ENCODE data around the gene BIRC6. TPM values are rescaled to one million over a fixed set of nuclear protein-coding genes. Genes with fewer than 3 reads are reported as not detected.

The BIRC6 gene
- total RNA-seq, 1 experiment from 2014 or later: 96.7 TPM

DNA sequence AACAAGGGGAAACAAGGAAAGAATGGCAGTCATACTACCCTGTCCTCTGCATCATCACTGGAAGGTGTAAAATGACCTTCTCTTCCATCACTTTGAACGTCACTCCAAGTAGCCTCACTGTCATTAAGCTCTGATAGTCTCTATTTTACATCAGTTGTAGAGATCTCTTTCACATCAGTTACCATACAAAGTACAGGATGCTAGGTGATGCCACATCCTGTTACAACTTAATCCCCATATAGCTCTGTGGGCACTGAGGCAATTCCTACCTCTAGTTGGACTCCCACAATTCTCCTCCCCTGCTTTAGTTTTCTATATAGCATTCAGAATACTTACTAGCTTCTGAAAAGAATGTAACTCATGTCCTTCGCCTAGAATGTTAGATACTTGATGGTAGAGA, 215.9 kb downstream of the BIRC6 start:
- ChIA-PET POLR2A (no interaction called here), CTCF (no interaction called here)

DNA sequence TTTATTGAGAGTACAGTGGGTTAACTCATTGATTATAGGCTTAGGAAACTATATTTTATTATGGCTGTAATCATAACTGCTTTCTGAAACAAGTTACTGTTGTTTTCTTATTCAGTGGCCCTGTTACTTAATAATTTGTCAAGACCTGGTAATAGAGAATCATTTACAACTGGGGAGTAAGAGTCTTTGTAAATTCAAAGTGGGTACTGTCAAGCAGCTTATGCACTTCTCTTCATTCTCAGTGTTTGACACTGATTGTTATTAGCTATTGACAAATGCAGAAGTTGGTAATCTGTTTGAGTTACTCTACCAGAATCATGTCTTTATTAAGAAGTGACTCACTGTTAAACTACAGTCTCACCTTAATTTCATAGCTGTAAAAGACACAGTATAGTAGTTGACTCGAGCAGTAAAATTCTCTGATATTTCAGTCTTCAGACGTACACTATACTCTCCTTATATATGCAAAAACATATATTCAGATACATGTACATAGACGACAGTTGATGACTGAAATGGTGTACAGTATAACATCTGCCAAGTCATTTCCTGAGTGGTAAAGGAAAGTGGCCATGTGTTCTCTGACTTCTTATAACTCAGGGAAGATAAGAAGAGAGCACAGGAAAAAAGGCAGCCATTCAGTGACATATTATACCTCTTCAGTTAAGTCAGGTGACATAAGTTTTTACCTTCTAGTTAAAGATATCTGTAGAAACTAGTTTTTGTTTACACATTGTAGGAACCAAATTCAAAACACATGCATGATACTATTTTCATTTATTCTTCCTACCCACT, 235.0 kb downstream of the BIRC6 start:
- no peak for DNase-seq
- no peaks in the 10 kb centered on the region for H3K9me3 Mint-ChIP-seq (ENCODE audit: unreplicated experiment)
- Histone ChIP-seq H3K4me3 (ENCODE audit: low read depth, low read length) (no peak overlapping the region), H3K27me3 (replicated peaks; ENCODE audit: control insufficient read depth, insufficient read depth, low read length) (no peaks in the 10 kb centered on the region), H3K9me3 (no peaks in the 10 kb centered on the region), H3K4me1 (no peaks in the 10 kb centered on the region), H3K36me3 (ENCODE audit: control insufficient read depth, insufficient read depth, low read length) (no peaks in the 10 kb centered on the region)
- no peaks in the 10 kb centered on the region for H3K27me3 Mint-ChIP-seq (ENCODE audit: insufficient read depth, unreplicated experiment)
- H3K4me3 Mint-ChIP-seq (ENCODE audit: unreplicated experiment): no peak overlapping the region
- H3K27ac Mint-ChIP-seq (ENCODE audit: unreplicated experiment): no peak overlapping the region
- ChIA-PET CTCF (no interaction called here), POLR2A (no interaction called here)
- peaks cover 37% of the 10 kb centered on the region for H3K36me3 Mint-ChIP-seq (ENCODE audit: insufficient read depth, unreplicated experiment)
- BruUV-seq (replicated peaks): no TSS peak
- TF ChIP-seq, protein P1, sequence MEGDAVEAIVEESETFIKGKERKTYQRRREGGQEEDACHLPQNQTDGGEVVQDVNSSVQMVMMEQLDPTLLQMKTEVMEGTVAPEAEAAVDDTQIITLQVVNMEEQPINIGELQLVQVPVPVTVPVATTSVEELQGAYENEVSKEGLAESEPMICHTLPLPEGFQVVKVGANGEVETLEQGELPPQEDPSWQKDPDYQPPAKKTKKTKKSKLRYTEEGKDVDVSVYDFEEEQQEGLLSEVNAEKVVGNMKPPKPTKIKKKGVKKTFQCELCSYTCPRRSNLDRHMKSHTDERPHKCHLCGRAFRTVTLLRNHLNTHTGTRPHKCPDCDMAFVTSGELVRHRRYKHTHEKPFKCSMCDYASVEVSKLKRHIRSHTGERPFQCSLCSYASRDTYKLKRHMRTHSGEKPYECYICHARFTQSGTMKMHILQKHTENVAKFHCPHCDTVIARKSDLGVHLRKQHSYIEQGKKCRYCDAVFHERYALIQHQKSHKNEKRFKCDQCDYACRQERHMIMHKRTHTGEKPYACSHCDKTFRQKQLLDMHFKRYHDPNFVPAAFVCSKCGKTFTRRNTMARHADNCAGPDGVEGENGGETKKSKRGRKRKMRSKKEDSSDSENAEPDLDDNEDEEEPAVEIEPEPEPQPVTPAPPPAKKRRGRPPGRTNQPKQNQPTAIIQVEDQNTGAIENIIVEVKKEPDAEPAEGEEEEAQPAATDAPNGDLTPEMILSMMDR (IDR thresholded peaks at IDR 0.05; ENCODE audit: insufficient read depth in 1 of 2, low read depth in 1 of 2, low read length in 1 of 2, severe bottlenecking in 1 of 2, unreplicated experiment in 1 of 2): no peak
- no peaks in the 10 kb centered on the region for H3K4me1 Mint-ChIP-seq (ENCODE audit: low read depth, unreplicated experiment)
- intact Hi-C loops (cut with micrococcal nuclease; ENCODE audit: unreplicated experiment): no loop called here

More for the DNA sequence above, 215.9 kb downstream of the BIRC6 start:
- H3K4me1 Mint-ChIP-seq (ENCODE audit: low read depth, unreplicated experiment): peaks cover 19% of the 10 kb centered on the region
- H3K36me3 ChIP-seq (ENCODE audit: control insufficient read depth, insufficient read depth, low read length): no peaks in the 10 kb centered on the region
- no peaks in the 10 kb centered on the region for H3K9me3 Mint-ChIP-seq (ENCODE audit: unreplicated experiment)
- intact Hi-C loops (cut with micrococcal nuclease; ENCODE audit: unreplicated experiment): no loop called here
- no TSS peak for BruUV-seq (replicated peaks)
- H3K4me1 ChIP-seq: no peaks in the 10 kb centered on the region
- H3K27me3 ChIP-seq (replicated peaks; ENCODE audit: control insufficient read depth, insufficient read depth, low read length): no peaks in the 10 kb centered on the region
- DNase-seq: no peak
- no peak overlapping the region for H3K4me3 Mint-ChIP-seq (ENCODE audit: unreplicated experiment)
- TF ChIP-seq, protein P1 (IDR thresholded peaks at IDR 0.05; ENCODE audit: insufficient read depth in 1 of 2, low read depth in 1 of 2, low read length in 1 of 2, severe bottlenecking in 1 of 2, unreplicated experiment in 1 of 2): no peak
- H3K4me3 ChIP-seq (ENCODE audit: low read depth, low read length): no peak overlapping the region
- H3K27ac Mint-ChIP-seq (ENCODE audit: unreplicated experiment): no peak overlapping the region
- no peaks in the 10 kb centered on the region for H3K9me3 ChIP-seq
- H3K36me3 Mint-ChIP-seq (ENCODE audit: insufficient read depth, unreplicated experiment): peaks cover 44% of the 10 kb centered on the region
- H3K27me3 Mint-ChIP-seq (ENCODE audit: insufficient read depth, unreplicated experiment): no peaks in the 10 kb centered on the region

DNA sequence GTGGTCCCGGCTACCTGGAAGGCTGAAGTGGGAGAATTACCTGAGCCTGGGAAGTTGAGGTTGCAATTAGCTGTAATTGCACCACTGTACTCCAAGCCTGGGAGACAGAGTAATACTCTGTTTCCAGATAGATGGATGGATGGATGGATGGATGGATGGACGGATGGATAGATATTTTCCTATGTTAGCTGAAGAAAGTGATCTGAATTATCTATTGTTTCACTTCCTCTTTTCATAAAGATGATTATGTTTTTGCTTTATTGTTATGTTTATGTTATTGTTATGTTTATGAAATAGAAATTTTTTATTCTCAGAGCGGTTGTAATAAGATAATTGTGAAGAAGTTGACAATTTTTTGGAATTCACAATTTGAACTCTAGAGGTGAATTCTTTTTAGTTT, 237.8 kb downstream of the BIRC6 start:
- H3K4me3 Mint-ChIP-seq (ENCODE audit: unreplicated experiment): no peak overlapping the region
- Histone ChIP-seq H3K9me3 (no peaks in the 10 kb centered on the region), H3K4me1 (no peaks in the 10 kb centered on the region), H3K27me3 (replicated peaks; ENCODE audit: control insufficient read depth, insufficient read depth, low read length) (no peaks in the 10 kb centered on the region), H3K4me3 (ENCODE audit: low read depth, low read length) (no peak overlapping the region), H3K36me3 (ENCODE audit: control insufficient read depth, insufficient read depth, low read length) (no peaks in the 10 kb centered on the region)
- TF ChIP-seq, protein P1 (IDR thresholded peaks at IDR 0.05; ENCODE audit: insufficient read depth in 1 of 2, low read depth in 1 of 2, low read length in 1 of 2, severe bottlenecking in 1 of 2, unreplicated experiment in 1 of 2): no peak
- ChIA-PET CTCF (no interaction called here), POLR2A (no interaction called here)
- no TSS peak for BruUV-seq (replicated peaks)
- no peak for DNase-seq
- peaks cover 49% of the 10 kb centered on the region for H3K36me3 Mint-ChIP-seq (ENCODE audit: insufficient read depth, unreplicated experiment)
- H3K9me3 Mint-ChIP-seq (ENCODE audit: unreplicated experiment): no peaks in the 10 kb centered on the region
- H3K27ac Mint-ChIP-seq (ENCODE audit: unreplicated experiment): no peak overlapping the region
- H3K4me1 Mint-ChIP-seq (ENCODE audit: low read depth, unreplicated experiment): no peaks in the 10 kb centered on the region
- no peaks in the 10 kb centered on the region for H3K27me3 Mint-ChIP-seq (ENCODE audit: insufficient read depth, unreplicated experiment)
- intact Hi-C loops (cut with micrococcal nuclease; ENCODE audit: unreplicated experiment): no loop called here

Data from Caco-2 (cell line).